HG03442 (cell line): ENCODE data around the gene IL1RL1.

Experiments
- ATAC-seq: cut with Tn5 transposase; IDR thresholded peaks from one replicate; pipeline ENCODE4 v1.9.1; 2021; ENCODE audit warnings: mild to moderate bottlenecking, moderate library complexity; ENCODE audit not compliant: unreplicated experiment

IL1RL1 gene

GRCh38 chr2:102366406-102367112 lies 55.2 kb downstream of the IL1RL1 start:
- ATAC-seq, result peak; percentile 75

- peak; percentile 71 for ATAC-seq
Observed at GRCh38 chr2:102367331-102367971, 56.1 kb downstream of the IL1RL1 start.

GRCh38 chr2:102368461-102369109 lies 57.2 kb downstream of the IL1RL1 start:
- no peak for ATAC-seq

- ATAC-seq, result no peak
Observed at GRCh38 chr2:102369866-102370265, 58.5 kb downstream of the IL1RL1 start.

- no peak for ATAC-seq
Observed at GRCh38 chr2:102376052-102376591, 64.8 kb downstream of the IL1RL1 start.

GRCh38 chr2:102383722-102384121 lies 72.4 kb downstream of the IL1RL1 start:
- no peak for ATAC-seq

- ATAC-seq, result no peak
Observed at GRCh38 chr2:102385522-102385921, 74.2 kb downstream of the IL1RL1 start.

GRCh38 chr2:102386004-102386403 lies 74.6 kb downstream of the IL1RL1 start:
- no peak for ATAC-seq

GRCh38 chr2:102386867-102387541 lies 75.6 kb downstream of the IL1RL1 start:
- ATAC-seq, result no peak

GRCh38 chr2:102387763-102388546 lies 76.6 kb downstream of the IL1RL1 start:
- peak; percentile 60 for ATAC-seq

GRCh38 chr2:102391565-102391964 lies 80.2 kb downstream of the IL1RL1 start:
- ATAC-seq, result no peak

GRCh38 chr2:102392096-102392495 lies 80.7 kb downstream of the IL1RL1 start:
- no peak for ATAC-seq

- no peak for ATAC-seq
Observed at GRCh38 chr2:102392942-102393341, 81.6 kb downstream of the IL1RL1 start.

- no peak for ATAC-seq
Observed at GRCh38 chr2:102396012-102396411, 84.6 kb downstream of the IL1RL1 start.

GRCh38 chr2:102397209-102397608 lies 85.8 kb downstream of the IL1RL1 start:
- ATAC-seq, result no peak

- no peak for ATAC-seq
Observed at GRCh38 chr2:102399499-102400141, 88.3 kb downstream of the IL1RL1 start.

GRCh38 chr2:102401456-102401855 lies 90.1 kb downstream of the IL1RL1 start:
- no peak for ATAC-seq
